ENCODE data around the gene FAM107A. TPM values are rescaled to one million over a fixed set of nuclear protein-coding genes. Genes with fewer than 3 reads are reported as not detected.

Gene FAM107A
- total and polyA plus RNA-seq, 2 of the 4 experiments (the other 2 are of a cell fraction): not detected

GRCh38 chr3:58622436-58622835 is 45.2 kb upstream of the FAM107A start:
- POLR2A ChIA-PET (ENCODE audit: unreplicated experiment): no interaction called here

More at GRCh38 chr3:58622436-58622835, 45.2 kb upstream of the FAM107A start:
- no peak overlapping the region for H3K4me2 ChIP-seq (ENCODE audit: low read depth, low read length)
- no peak overlapping the region for H2BK120ac ChIP-seq (ENCODE audit: low read depth, low read length)
- no peak overlapping the region for H2AK5ac ChIP-seq (ENCODE audit: low read depth, low read length)
- no peak for TF ChIP-seq POLR2A (IDR thresholded peaks at IDR 0.05; ENCODE audit: low read depth, low read length)
- TF ChIP-seq MXI1 (IDR thresholded peaks at IDR 0.05; ENCODE audit: borderline replicate concordance, low read depth, low read length): no peak
- no peak for TF ChIP-seq USF2 (IDR thresholded peaks at IDR 0.05; ENCODE audit: low read depth, low read length)
- H4K5ac ChIP-seq (ENCODE audit: low read depth, low read length): no peak overlapping the region
- DNase-seq (no peak), ATAC-seq (ENCODE audit: low read depth) (no peak)
- intact Hi-C loops (cut with micrococcal nuclease): loop anchor here (10.0 kb wide), 2 partner anchors 288 to 318 kb away; partner anchors contain the start of genes HTD2, PXK and RPP14
- H2BK15ac ChIP-seq (ENCODE audit: low read depth, low read length): no peak overlapping the region
- in situ Hi-C loops (cut with MboI; ENCODE audit: low sequenced_read_pairs): loop anchor here (10.0 kb wide), 1 partner anchor 298 kb away; no protein-coding TSS in a partner anchor
- no peaks in the 10 kb centered on the region for H3K36me3 ChIP-seq (ENCODE audit: control insufficient read depth, insufficient read depth, low read length)
- H3K56ac ChIP-seq (ENCODE audit: extremely low read depth, insufficient read depth, low read length): no peak overlapping the region
- no peak overlapping the region for H2BK20ac ChIP-seq (ENCODE audit: low read depth, low read length)
- dilution Hi-C loops (cut with HindIII; ENCODE audit: low sequenced_read_pairs, unreplicated experiment): no loop called here
- H3K23ac ChIP-seq (ENCODE audit: low read depth, low read length): no peak overlapping the region
- no peak overlapping the region for H3K18ac ChIP-seq (ENCODE audit: low read depth, low read length)
- H3K27me3 ChIP-seq (ENCODE audit: control insufficient read depth, insufficient read depth, low read length): 0 out of 2 replicates have a peak, but pooled peaks cover 2% of the 10 kb centered on the region
- H2AK9ac ChIP-seq (replicated peaks; ENCODE audit: low read depth, low read length, poor library complexity): no peak overlapping the region
- no peak overlapping the region for H2BK5ac ChIP-seq (ENCODE audit: low read depth, low read length, poor library complexity, severe bottlenecking)
- CTCF ChIA-PET: interaction anchor here (0.6 kb wide), 1 partner anchor 62 kb away, joined by 5 read pairs; no protein-coding TSS in a partner anchor
- no peak overlapping the region for H4K8ac ChIP-seq (ENCODE audit: low read depth in 2 of 2, low read length in 2 of 2)
- no peak overlapping the region for H3K27ac ChIP-seq (ENCODE audit: insufficient read depth, low read length)
- no peak overlapping the region for H3K4ac ChIP-seq (ENCODE audit: low read depth, low read length)
- no peaks in the 10 kb centered on the region; the same call in 1 of the 2 replicates for H3K9me1 ChIP-seq (ENCODE audit: insufficient read depth, low read length)
- no TSS peak for BruUV-seq (replicated peaks)
- H4K91ac ChIP-seq (ENCODE audit: insufficient read depth, low read depth, low read length): no peak overlapping the region
- no peak overlapping the region for H3K14ac ChIP-seq (replicated peaks; ENCODE audit: low read depth, low read length)
- WGBS, 2 experiments (ENCODE audit: extremely low coverage in 2 of 2, insufficient read length in 1 of 2): no CpG with 5 or more reads among the region's 4 CpGs
- H2AFZ ChIP-seq (replicated peaks; ENCODE audit: low read length, poor library complexity): no peak overlapping the region
- H4K20me1 ChIP-seq (ENCODE audit: insufficient read depth, low read length): no peaks in the 10 kb centered on the region
- peaks cover 6% of the 10 kb centered on the region; the same call in 1 of the 2 replicates for H3K4me1 ChIP-seq (ENCODE audit: control insufficient read depth, insufficient read depth, low read length)
- H3K9me3 ChIP-seq (ENCODE audit: control insufficient read depth, insufficient read depth, low read length): no peaks in the 10 kb centered on the region
- no peak overlapping the region for H3K9ac ChIP-seq (ENCODE audit: low read depth, low read length)
- H3K79me1 ChIP-seq (ENCODE audit: low read depth in 1 of 2, low read length in 2 of 2): no peaks in the 10 kb centered on the region
- H3K4me3 ChIP-seq (ENCODE audit: insufficient read depth, low read depth, low read length): no peak overlapping the region

Data from IMR-90 (cell line).